HCT116 (cell line): ENCODE measurements around the gene MYH10.

Experiments
- CEBPB ChIP-seq: IDR thresholded peaks from 2 replicates; pipeline ENCODE4 v1.6.1; 2012; ENCODE audit warnings: low read depth
- CTCF ChIP-seq, 3 experiments: fragments of 200-600 bp in 1 of 3; sonication (generic) in 1 of 3; IDR thresholded peaks in 2 of 3; conservative IDR thresholded peaks in 1 of 3; 2 replicates each; pipeline ENCODE4 v1.5.1; 2012 to 2017; ENCODE audit warnings: low read depth in 2 of 3, low read length in 2 of 3, antibody characterized with exemption in 1 of 3, borderline replicate concordance in 1 of 3, control low read depth in 1 of 3, mild to moderate bottlenecking in 1 of 3, mixed read lengths in 1 of 3, mixed run types in 1 of 3, moderate library complexity in 1 of 3; ENCODE audit not compliant: insufficient read depth in 1 of 3
- EZH2phosphoT487 ChIP-seq: fragments of 200-600 bp; IDR thresholded peaks from 2 replicates; pipeline ENCODE4 v1.6.1; 2018; ENCODE audit warnings: antibody characterized with exemption, borderline replicate concordance
- POLR2A ChIP-seq: IDR thresholded peaks from 2 replicates; pipeline ENCODE4 v1.7.0; 2011; ENCODE audit warnings: borderline replicate concordance; ENCODE audit not compliant: insufficient read depth, insufficient read length; ENCODE audit errors: extremely low read depth
- POLR2AphosphoS5 ChIP-seq: IDR thresholded peaks from 2 replicates; pipeline ENCODE4 v1.6.1; 2011; ENCODE audit warnings: mild to moderate bottlenecking, low read depth, low read length, moderate library complexity
- RAD21 ChIP-seq: IDR thresholded peaks from 2 replicates; pipeline ENCODE4 v1.6.1; 2012; ENCODE audit warnings: low read depth, mild to moderate bottlenecking
- ZBTB33 ChIP-seq: IDR thresholded peaks from 2 replicates; pipeline ENCODE4 v1.6.1; 2011; ENCODE audit warnings: mild to moderate bottlenecking, low read length, moderate library complexity; ENCODE audit not compliant: insufficient replicate concordance; ENCODE audit errors: extremely low read depth

- TF ChIP-seq POLR2AphosphoS5 (no peak), CTCF (IDR thresholded peaks at IDR 0.05 in 2 of 3, conservative IDR thresholded peaks at IDR 0.05 in 1 of 3; ENCODE audit: borderline replicate concordance in 1 of 3, insufficient read depth in 1 of 3, low read depth in 2 of 3, low read length in 2 of 3) (no peak), CEBPB (no peak), POLR2A (no peak), RAD21 (no peak), ZBTB33 (no peak), EZH2phosphoT487 (no peak)
Measured at GRCh38 chr17:8606401-8606800, 24.1 kb downstream of the MYH10 start.
